NCI-H2029 treated with DMSO at 0.1 percent for 48 hours (cell line): ENCODE results near the gene NHEJ1.

Experiments
- DNase-seq: peaks from one replicate; lab custom pipeline; 2025; lab: John Stamatoyannopoulos, UW

Gene NHEJ1

DNA sequence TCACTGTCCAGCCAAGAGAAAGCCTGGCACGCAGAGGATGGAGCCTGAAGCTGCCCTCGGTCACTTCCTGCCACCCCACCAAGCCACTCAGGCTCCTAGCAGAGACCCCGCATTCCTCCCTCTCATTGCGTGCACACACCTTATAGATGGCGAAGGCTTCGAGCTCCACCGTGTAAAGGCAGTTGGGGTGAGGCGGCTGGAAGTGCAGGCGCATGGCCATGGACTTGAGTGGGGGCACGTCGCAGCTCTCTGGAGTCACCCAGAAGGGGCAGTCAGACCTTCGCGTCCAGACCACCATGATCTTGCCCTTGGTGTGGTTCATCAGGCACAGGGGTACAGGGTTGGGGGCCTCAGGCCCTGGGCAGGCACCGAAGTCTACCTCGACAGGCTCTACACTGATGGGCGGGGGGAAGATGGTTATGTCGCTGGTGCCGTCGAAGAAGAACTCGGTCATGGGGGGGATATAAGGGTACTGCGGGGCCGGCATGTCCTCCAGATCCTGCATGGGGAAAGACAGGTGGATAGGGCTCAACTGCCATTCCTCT, 133.0 kb downstream of the NHEJ1 start:
- no peak for DNase-seq

DNA sequence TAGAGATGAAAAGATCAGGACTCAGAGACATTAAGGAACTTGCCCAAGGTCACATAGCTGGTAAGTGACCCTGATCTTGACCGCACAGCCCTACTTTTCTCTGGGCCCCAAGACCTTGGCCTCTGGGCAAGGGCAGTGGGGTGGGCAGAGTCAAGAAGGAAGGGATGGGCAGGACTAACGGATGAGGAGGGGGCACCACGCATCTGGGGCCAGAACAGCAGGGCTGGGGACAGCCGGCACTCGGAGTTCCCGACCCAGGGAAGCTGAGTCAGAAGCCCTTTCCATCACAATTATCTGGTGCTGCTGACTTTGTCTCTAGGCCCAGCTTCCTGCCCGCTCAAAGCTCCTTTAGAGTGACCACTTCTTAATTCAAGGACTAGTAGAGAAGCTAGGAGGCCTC, 133.7 kb downstream of the NHEJ1 start:
- DNase-seq = no peak

DNA sequence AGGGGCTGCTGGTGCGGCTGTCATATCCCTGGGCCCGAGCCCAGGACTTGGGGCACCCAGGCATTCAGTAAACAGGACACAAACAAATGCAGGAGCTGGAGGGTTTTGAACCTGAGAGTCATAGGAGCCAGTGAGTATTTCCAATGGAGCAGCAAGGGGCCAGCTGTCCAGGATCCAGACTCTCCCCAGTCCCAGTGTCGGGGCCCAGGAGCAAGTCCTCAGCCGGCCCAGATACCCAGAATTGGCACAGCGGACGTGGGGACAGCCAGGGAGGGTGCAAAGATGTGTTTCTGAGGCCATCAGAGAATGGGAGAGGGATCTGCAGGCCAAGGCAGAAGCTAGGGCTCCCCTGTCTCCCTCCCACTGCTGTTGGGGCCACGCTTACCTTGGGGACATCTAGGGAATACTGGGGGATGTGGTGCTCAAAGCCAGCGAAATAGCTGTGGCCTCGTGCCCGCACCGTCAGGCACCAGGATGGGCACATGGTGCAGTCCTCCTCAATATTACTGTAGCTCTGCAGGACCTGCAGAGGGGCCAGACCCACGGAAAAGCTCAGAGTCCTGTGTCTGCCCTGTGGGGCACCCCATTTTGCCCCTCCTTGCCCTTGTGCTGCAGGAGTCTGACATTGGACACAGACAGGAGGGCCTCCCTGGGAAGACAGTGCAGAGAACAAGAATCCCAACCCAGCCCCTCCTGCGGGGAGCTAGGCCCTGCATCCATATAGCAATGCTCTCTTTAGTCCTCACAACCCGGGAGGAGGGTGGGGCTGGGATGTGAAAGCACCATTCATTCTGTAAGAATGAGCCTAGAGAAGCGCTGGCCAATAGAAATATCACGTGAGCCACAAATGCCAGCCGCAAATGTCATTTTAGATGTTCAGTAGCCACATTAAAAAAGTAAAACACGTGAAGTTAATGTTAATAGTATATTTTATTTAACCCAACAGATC, 134.7 kb downstream of the NHEJ1 start:
- DNase-seq = no peak
